GM10266 (cell line): Measurements from ENCODE around the gene DCUN1D4.
"Not testable (repeated sequence)": the region's sequence is repeated elsewhere in the genome, so short reads cannot be mapped to it uniquely, and the experiment has no call there.

ENCODE experiments used
- DNase-seq: peaks from one replicate; pipeline ENCODE4 v3.0.0; 2012; ENCODE audit errors: extremely low spot score
- TF ChIP-seq, protein P1 (sequence below): IDR thresholded peaks from 2 replicates; pipeline ENCODE4 v1.5.1; 2012; ENCODE audit warnings: mild to moderate bottlenecking, low read depth; ENCODE audit not compliant: control insufficient read depth, insufficient read depth; ENCODE audit errors: missing control alignments

Gene DCUN1D4

DNA sequence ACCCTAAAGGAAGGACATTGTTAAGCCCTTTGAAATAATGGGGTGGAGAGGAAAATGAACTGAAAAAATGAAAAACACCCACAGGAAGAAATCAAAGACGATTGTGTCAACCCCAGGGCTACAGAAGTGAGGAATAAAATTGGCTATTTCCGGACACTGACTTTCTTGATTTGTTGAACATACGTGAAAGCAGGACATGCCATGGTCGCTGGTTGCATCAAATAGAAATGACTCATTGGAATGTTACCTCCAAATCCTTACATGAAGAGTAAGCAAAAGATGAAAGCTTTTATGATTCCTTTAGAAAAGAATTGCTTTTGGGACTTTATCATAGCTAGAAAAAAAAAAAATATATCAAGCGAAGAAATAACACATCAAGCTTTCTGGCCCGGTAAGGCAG, 75.3 kb downstream of the DCUN1D4 start:
- DNase-seq: no peak
- TF ChIP-seq, protein P1, sequence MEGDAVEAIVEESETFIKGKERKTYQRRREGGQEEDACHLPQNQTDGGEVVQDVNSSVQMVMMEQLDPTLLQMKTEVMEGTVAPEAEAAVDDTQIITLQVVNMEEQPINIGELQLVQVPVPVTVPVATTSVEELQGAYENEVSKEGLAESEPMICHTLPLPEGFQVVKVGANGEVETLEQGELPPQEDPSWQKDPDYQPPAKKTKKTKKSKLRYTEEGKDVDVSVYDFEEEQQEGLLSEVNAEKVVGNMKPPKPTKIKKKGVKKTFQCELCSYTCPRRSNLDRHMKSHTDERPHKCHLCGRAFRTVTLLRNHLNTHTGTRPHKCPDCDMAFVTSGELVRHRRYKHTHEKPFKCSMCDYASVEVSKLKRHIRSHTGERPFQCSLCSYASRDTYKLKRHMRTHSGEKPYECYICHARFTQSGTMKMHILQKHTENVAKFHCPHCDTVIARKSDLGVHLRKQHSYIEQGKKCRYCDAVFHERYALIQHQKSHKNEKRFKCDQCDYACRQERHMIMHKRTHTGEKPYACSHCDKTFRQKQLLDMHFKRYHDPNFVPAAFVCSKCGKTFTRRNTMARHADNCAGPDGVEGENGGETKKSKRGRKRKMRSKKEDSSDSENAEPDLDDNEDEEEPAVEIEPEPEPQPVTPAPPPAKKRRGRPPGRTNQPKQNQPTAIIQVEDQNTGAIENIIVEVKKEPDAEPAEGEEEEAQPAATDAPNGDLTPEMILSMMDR: no peak

DNA sequence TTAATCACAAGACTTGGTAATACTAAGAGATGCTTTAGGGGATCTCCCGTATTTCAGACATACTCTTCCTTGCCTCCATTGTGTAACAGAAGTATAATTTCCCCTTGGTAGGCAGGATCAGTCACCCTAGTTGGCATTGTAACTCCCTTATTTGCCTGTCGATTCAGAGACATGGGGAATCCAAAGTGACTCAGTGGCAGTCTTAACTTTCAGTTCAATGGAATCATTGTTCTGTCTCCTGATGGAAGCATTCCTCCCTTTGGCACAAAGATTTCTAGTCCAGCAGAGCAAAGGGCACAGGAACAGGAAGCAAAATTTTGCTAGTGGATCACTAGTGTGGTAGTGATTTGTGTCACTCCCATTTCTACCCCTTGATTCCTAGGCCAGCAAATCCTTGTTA, 80.4 kb downstream of the DCUN1D4 start:
- TF ChIP-seq, protein P1: no peak
- no peak for DNase-seq

DNA sequence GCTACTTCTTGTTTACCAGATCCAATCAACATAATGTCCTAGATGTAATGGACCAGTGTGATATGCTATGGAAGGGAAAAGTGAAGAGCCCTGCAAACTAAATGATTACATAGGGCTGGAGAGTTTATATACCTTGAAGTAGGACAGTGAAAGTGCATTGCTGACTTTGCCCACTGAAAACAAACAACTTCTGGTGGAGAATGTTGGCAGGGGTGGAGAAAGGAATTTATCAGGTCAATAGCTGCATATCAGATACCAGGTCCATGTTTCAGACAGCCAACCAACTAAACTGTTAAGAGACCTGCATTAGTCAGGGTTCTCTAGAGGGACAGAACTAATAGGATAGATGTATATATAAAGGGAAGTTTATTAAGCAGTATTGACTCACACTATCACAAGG, 82.4 kb downstream of the DCUN1D4 start:
- no peak for DNase-seq
- TF ChIP-seq, protein P1: no peak

DNA sequence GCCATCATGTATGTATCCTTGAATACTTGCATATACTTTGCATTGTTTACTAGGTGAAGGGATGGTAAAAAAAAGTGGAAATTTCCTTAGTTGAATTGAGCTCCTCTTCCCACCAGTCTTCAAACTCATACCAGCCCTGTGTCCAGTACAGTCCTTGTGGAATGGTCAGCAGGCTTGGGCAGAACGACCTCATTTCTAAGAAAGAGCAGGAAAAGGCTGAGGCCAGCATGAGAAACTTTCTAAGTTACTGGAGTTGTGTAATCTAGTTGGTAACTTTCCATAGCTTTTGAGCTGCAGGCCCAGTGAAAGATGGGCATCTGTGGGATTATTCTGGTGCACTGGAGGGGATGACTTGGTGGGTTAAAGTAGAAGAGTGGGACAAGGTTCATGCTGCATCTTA, 87.6 kb downstream of the DCUN1D4 start:
- TF ChIP-seq, protein P1: no peak

DNA sequence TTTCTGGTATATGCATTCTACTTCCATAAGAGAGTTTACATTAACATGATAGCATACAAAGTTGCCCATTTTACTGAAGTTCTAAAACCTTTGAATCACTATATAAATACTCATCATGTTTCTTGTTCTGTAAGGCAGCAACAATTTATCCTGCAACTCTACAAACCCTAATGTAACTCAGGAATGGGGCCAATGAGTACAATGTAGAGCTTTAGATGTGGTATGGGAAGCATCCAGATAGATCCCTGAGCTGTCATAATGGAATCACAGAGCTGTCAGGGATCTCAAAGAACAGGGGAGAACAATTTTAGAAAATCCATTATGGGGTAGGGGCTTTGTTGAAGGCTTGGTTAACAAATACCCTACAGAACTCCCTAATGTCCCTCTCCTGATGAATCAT, 88.5 kb downstream of the DCUN1D4 start:
- no peak for DNase-seq
- TF ChIP-seq, protein P1: no peak

More for the DNA sequence above, 87.6 kb downstream of the DCUN1D4 start:
- DNase-seq: no peak

DNA sequence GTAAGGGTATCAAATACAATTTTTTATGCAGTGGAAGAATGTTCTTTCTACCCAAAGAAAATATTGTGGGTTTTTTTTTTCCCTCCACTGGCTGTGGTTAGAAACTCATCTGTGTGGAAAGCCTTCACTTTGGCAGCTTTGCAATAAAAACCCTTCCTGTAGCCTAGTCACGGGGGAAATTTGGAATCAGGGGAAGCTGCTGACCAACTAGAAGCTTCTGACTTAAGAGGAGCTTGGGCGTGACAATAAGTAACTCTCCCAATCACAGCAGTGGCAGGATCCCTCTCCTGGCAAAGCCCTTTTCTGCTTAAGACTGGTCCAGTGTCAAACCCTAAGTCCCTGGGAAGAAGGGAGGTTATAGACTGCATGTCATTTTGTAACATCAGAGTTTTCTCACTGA, 89.3 kb downstream of the DCUN1D4 start:
- DNase-seq: no peak
- TF ChIP-seq, protein P1: no peak

DNA sequence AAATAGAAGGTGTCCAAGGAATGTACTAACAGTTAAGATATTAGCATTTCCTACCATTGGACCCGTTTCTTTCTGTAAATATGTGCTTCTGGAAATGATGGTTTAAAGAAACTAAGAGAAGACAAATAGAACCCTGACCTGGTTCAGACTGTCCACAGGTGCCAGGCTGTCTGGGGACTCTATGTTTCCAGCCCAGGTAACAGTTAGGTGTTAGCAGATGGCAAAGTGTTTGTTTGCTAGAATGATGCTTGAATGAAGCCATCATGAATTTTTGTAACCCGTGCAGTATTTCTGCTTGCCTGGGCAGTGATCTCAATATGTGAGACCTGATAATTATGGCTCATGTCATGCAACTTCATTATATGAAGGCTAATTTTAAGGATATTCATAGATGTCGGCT, 89.7 kb downstream of the DCUN1D4 start:
- TF ChIP-seq, protein P1: no peak
- no peak for DNase-seq

DNA sequence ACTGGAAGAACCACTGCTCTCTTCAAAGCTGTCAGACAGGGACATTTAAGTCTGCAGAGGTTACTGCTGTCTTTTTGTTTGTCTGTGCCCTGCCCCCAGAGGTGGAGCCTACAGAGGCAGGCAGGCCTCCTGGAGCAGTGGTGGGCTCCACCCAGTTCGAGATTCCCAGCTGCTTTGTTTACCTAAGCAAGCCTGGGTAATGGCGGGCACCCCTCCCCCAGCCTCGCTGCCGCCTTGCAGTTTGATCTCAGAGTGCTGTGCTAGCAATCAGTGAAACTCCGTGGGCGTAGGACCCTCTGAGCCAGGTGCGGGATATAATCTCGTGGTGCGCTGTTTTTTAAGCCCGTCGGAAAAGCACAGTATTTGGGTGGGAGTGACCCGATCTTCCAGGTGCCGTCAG, 97.5 kb downstream of the DCUN1D4 start:
- not testable (repeated sequence) for DNase-seq
